Right atrium auricular region (tissue), 2 donors: ENCODE measurements around the gene TBX18. TPM values are rescaled to one million over a fixed set of nuclear protein-coding genes. Genes with fewer than 3 reads are reported as not detected.

Experiments used
- DNase-seq: peaks from one replicate; pipeline ENCODE4 v3.0.0-alpha.2; 2019; ENCODE audit warnings: low spot score
- H3K27ac ChIP-seq, 2 donors: fragments of 200-600 bp; sonication (generic); 1 replicate in 1 of 2; 2 replicates in 1 of 2; pipeline ENCODE4 v1.5.1; 2016 to 2019
- H3K27me3 ChIP-seq, 2 donors: fragments of 200-600 bp; sonication (generic); one replicate each; pipeline versions ENCODE4 v1.5.1 to v1.6.0; 2017 to 2019
- H3K36me3 ChIP-seq: fragments of 200-600 bp; sonication (generic); one replicate; pipeline ENCODE4 v1.5.1; 2016
- H3K4me1 ChIP-seq, 2 donors: fragments of 200-600 bp; sonication (generic); one replicate each; pipeline versions ENCODE4 v1.5.1 to v1.6.0; 2017 to 2019
- H3K4me3 ChIP-seq, 2 donors: fragments of 200-600 bp; sonication (generic); 1 replicate in 1 of 2; 2 replicates in 1 of 2; pipeline ENCODE4 v1.5.1; 2017 to 2019; ENCODE audit warnings: mild to moderate bottlenecking in 1 of 2, moderate library complexity in 1 of 2
- H3K9me3 ChIP-seq, 2 donors: fragments of 200-600 bp; sonication (generic); one replicate each; pipeline ENCODE4 v1.5.1; 2019
- total RNA-seq, 2 donors: library from RNA; depleted of rRNA; stranded (reverse); fragments of >200 nt; gene quantifications; one replicate each; pipeline ENCODE4 v1.1.0, GENCODE V29; 2016
- TF ChIP-seq, protein P1 (sequence below), 2 donors: fragments of 200-600 bp; sonication (generic); IDR thresholded peaks; one replicate each; pipeline ENCODE4 v1.5.1; 2019; ENCODE audit warnings: antibody characterized with exemption in 2 of 2

Gene TBX18
- total RNA-seq, 2 donors from 2014 or later: 8.2 to 13.1 TPM

DNA sequence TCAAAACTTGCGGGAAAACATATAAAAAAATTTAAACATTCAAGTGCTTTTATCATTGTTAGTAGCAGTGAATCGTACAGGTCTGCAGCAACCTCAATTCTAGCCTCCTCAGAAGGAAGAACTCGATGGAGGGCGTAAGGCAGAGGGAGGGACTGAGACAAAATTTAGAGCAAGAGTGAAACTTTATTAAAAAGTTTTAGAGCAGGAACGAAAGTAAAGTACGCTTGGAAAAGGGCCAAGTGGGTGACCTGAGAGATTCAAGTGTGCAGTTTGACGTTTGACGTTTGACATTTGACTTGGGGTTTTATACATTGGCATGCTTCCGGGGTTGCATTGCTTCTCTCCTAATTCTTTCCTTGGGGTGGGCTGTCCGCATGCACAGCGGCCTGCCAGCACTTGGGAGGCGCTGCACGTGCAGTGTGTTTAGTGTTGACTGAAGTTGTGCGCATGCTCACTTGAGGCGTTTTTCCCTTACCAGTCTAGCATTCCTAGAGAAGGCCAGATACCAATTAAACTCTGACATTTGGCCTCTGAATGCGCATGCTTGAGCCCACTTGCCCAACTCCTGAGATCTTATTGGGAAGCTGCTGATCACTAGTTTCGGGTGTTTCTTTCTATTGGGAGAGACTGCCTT is 82.6 kb downstream of the TBX18 start:
- Histone ChIP-seq H3K27ac (no peak overlapping the region), H3K9me3 (no peaks in the 10 kb centered on the region), H3K4me3 (no peak overlapping the region), H3K27me3 (no peaks in the 10 kb centered on the region), H3K4me1 (no peaks in the 10 kb centered on the region), H3K36me3 (no peaks in the 10 kb centered on the region)
- DNase-seq: no peak
- TF ChIP-seq, protein P1, sequence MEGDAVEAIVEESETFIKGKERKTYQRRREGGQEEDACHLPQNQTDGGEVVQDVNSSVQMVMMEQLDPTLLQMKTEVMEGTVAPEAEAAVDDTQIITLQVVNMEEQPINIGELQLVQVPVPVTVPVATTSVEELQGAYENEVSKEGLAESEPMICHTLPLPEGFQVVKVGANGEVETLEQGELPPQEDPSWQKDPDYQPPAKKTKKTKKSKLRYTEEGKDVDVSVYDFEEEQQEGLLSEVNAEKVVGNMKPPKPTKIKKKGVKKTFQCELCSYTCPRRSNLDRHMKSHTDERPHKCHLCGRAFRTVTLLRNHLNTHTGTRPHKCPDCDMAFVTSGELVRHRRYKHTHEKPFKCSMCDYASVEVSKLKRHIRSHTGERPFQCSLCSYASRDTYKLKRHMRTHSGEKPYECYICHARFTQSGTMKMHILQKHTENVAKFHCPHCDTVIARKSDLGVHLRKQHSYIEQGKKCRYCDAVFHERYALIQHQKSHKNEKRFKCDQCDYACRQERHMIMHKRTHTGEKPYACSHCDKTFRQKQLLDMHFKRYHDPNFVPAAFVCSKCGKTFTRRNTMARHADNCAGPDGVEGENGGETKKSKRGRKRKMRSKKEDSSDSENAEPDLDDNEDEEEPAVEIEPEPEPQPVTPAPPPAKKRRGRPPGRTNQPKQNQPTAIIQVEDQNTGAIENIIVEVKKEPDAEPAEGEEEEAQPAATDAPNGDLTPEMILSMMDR (IDR thresholded peaks at IDR 0.05): no peak

DNA sequence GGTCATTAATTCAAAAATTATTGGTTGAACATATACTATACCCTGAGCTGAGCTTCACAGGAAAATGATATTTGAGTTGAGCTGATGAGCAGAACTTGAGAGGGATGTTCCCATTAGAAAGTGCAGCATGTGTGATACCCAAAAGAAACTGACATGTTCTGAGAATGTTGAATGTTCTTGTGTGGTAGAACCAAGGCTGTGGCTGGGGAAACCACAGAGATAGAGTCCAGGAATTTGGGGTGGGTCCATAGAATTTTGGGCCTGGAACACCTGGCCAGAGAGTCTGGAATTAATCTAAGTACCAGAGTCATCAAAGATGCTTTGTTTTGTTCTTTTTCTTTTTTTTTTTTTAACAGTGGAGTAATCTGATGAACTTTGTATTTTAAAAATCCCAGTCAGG is 88.7 kb downstream of the TBX18 start:
- TF ChIP-seq, protein P1 (IDR thresholded peaks at IDR 0.05): no peak
- Histone ChIP-seq H3K4me1 (no peaks in the 10 kb centered on the region), H3K4me3 (no peak overlapping the region), H3K27ac (no peak overlapping the region), H3K36me3 (no peaks in the 10 kb centered on the region), H3K9me3 (no peaks in the 10 kb centered on the region), H3K27me3 (no peaks in the 10 kb centered on the region)
- no peak for DNase-seq

DNA sequence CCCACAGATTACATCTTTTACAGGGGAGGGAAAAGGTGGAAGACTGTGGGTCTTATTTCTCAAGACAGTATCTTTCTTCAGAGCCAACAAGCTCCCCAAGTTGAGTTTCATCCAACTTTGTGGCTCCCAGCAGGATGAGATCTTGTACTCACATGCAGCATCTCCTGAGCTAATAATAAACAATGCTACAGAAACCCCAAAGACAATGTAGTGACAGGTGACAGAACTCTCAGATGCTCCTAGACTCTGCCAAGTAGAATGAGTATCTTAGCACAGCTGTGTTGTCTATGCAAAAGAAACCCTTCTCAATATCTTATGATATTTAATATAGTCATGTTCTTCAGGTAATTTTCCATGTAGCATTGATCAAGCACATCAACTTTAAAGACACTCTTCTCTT is 90.0 kb downstream of the TBX18 start:
- TF ChIP-seq, protein P1 (IDR thresholded peaks at IDR 0.05): no peak
- no peaks in the 10 kb centered on the region for H3K4me1 ChIP-seq
- no peak overlapping the region for H3K4me3 ChIP-seq
- no peaks in the 10 kb centered on the region for H3K27me3 ChIP-seq
- no peaks in the 10 kb centered on the region for H3K36me3 ChIP-seq
- DNase-seq: no peak
- H3K27ac ChIP-seq: no peak overlapping the region
- H3K9me3 ChIP-seq: no peaks in the 10 kb centered on the region

DNA sequence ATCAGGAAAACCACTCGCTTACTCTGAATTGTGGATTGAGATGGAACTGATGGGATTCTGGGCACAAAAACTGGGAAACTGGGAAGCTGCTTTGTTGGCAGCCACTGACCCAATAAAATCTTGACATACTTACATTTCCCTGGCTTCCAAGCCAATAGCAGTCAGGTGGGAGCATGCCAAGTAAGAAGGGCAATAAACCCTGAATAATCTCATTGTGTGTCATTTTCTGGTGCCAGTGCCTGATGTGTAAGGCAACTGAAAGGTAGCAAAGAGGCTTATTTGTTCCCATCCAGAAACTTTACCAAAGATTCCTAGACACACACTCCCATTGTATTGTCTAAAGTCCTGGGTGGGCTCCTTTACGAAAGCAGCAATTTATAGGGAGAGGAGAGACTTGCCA is 93.2 kb downstream of the TBX18 start:
- H3K4me3 ChIP-seq: no peak overlapping the region
- no peaks in the 10 kb centered on the region for H3K4me1 ChIP-seq
- H3K27me3 ChIP-seq: no peaks in the 10 kb centered on the region
- no peaks in the 10 kb centered on the region for H3K9me3 ChIP-seq
- TF ChIP-seq, protein P1 (IDR thresholded peaks at IDR 0.05): no peak
- no peak for DNase-seq
- no peaks in the 10 kb centered on the region for H3K36me3 ChIP-seq
- H3K27ac ChIP-seq: no peak overlapping the region

DNA sequence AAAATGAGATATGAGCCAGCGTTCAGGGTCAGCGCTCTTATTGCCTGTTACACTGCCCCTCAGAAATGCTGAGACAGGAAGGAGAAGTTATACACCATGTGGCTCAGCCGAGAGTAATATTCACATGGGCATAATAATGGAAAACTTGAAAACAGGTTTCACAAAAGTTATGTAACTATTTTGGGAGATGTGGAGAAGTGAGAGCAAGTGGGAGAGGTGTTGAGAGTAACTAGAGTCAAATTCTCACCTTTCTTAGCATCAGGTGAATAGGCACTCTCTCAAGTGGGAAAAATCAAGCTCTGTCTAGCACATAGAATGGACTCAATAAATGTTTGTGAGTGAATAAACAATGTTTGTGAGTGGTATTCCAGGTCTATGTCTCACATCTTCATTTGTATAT is 94.5 kb downstream of the TBX18 start:
- Histone ChIP-seq H3K36me3 (no peaks in the 10 kb centered on the region), H3K27ac (no peak overlapping the region), H3K9me3 (no peaks in the 10 kb centered on the region), H3K4me3 (no peak overlapping the region), H3K27me3 (no peaks in the 10 kb centered on the region), H3K4me1 (no peaks in the 10 kb centered on the region)
- DNase-seq: no peak
- TF ChIP-seq, protein P1 (IDR thresholded peaks at IDR 0.05): no peak
